ENCODE data around the gene ANP32E. TPM values are rescaled to one million over a fixed set of nuclear protein-coding genes. Genes with fewer than 3 reads are reported as not detected.

The ANP32E gene
- polyA plus RNA-seq, 3 donors: 6.0 to 33.2 (median 12.9) TPM

- H3K27ac ChIP-seq (ENCODE audit: low read depth, low read length): no peak overlapping the region
- WGBS, 3 donors: 85 to 86% (median 86%) methylated on average over 3 of the region's 3 CpGs
These were observed 52.9 kb downstream of the ANP32E start for GRCh38 chr1:150183061-150183460.

GRCh38 chr1:150182247-150182646, 53.7 kb downstream of the ANP32E start:
- H3K27ac ChIP-seq (ENCODE audit: low read depth, low read length): no peak overlapping the region
- 80 to 89% (median 86%) methylated on average over 11 of the region's 11 CpGs for WGBS, 3 donors

DNA sequence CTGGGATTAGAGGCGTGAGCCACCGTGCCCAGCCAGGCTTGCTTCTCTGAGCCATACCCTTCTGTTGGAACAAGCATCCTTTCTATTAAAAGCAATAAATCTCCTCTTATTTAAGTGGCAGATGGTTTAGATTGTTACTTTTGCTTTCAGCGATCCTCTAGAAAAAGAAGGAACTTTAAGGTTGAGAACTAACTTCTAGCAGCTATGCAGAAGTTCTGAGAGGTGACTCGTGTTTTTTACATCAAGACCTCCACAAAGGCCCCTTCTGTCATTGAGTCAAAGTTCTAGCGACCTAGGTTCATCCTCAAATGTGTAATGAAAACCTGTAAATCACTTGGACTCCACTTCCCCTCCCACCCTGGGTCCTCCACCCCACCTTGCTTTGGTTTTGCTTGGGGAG, 55.4 kb downstream of the ANP32E start:
- no peak overlapping the region for H3K27ac ChIP-seq (ENCODE audit: low read depth, low read length)
- 50 to 68% (median 62%) methylated on average over 5 of the region's 5 CpGs for WGBS, 3 donors

- 88 to 94% (median 89%) methylated on average over 7 of the region's 7 CpGs for WGBS, 3 donors
These were observed 56.0 kb downstream of the ANP32E start for GRCh38 chr1:150179867-150180266.

DNA sequence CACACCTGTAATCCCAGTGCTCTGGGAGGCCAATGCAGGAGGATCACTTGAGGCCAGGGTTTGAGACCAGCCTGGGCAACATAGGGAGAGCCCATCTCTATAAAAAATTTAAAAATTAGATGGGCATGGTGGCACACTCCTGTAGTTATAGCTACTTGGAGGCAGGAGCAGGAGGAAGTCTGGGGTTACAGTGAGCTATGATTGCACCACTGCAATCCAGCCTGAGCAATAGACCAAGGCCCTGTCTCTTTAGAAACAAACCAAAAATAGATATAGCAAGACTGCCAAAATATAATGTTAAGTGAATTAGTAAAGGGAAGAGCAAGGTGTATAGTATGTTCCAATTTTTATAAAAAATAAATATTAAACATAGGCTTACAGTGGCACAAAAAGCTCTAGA, 57.4 kb downstream of the ANP32E start:
- H3K27ac ChIP-seq (ENCODE audit: low read depth, low read length): no peak overlapping the region

More at GRCh38 chr1:150179867-150180266, 56.0 kb downstream of the ANP32E start:
- H3K27ac ChIP-seq (ENCODE audit: low read depth, low read length): no peak overlapping the region

DNA sequence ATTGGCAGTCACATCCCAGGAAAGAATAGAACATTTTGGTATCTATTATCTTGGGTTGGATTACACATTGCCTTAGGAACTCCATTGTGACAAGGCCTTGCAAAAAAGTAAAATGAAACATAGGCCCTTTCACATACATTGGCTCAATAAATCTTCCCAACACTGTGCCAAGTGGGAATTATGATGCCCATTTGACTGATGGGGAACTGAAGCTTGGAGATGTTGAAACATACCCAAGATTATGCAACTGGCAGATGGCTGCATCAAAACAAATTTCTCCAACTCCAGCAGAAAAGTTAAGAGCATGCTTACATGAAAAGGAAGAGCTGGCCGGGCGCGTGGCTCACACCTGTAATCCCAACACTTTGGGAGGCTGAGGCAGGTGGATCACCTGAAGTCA, 59.3 kb downstream of the ANP32E start:
- no peak overlapping the region for H3K27ac ChIP-seq (ENCODE audit: low read depth, low read length)
- WGBS, 3 donors: 41 to 94% (median 58%) methylated on average over 3 of the region's 3 CpGs

DNA sequence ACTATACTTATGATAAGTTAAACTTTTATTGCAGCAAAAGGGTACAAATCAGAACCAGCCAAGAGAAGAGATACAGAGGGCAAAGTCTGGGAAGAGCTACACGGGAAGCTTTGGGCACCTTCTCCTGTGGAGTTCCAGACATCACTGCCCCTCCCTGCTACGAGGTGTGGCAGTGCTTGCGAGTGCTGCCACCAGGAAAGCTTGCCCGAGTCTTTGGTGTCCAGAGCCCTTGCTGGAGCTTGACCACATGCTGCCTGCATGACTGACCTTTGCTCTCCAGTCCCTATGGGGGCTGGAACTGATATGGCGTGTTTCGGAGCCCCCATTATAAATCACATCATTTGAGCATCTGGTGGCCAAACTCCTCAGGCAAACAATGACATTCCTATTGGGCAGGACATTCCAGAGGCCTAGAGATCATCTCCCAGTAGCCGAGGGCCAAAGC, 62.7 kb downstream of the ANP32E start:
- WGBS, 3 donors: 68 to 85% (median 73%) methylated on average over 7 of the region's 7 CpGs
- no peak overlapping the region for H3K27ac ChIP-seq (ENCODE audit: low read depth, low read length)

DNA sequence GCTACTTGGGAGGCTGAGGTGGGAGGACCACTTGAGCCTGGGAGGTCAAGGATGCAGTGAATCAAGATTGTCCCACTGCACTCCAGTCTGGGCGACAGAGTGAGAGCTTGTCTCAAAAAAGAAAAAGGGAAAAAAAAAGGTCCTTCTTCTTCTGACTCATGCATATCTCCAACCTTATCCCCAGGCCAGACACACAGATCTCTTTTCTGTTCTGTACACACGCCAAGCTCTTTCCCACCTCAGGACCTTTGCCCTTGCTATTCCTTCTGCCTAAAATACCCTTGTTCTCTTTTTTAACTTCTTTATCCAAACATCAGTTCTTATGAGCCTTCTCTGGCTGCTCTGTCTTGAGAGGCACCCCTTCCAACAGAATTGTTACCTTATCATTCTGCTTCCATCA, 64.1 kb downstream of the ANP32E start:
- H3K27ac ChIP-seq (ENCODE audit: low read depth, low read length): no peak overlapping the region
- 88 to 94% (median 92%) methylated on average over 2 of the region's 2 CpGs for WGBS, 3 donors

GRCh38 chr1:150168960-150169601, 66.8 kb downstream of the ANP32E start:
- WGBS, 3 donors: 13 to 18% (median 13%) methylated on average over 6 of the region's 6 CpGs
- H3K27ac ChIP-seq (ENCODE audit: low read depth, low read length): no peak overlapping the region

Other genes starting within 250 kb of the ANP32E start
- 1 to 10 TPM; 2.4 to 8.2 (median 7.5) TPM for gene OTUD7B, start 225.4 kb downstream of the ANP32E start, polyA plus RNA-seq
- gene VPS45, start 168.3 kb downstream of the ANP32E start, polyA plus RNA-seq: 10 to 100 TPM in 2 of 3 donors, 1 to 10 TPM in 1; 9.6 to 22.4 (median 21.3) TPM
- gene PLEKHO1, start 86.2 kb downstream of the ANP32E start, polyA plus RNA-seq: 10 to 100 TPM in 2 of 3 donors, 1 to 10 TPM in 1; 4.1 to 39.6 (median 29.4) TPM
- under 1 TPM in 1 of 3 donors, not detected in 2; 0.03 TPM for gene CA14, start 21.7 kb upstream of the ANP32E start, polyA plus RNA-seq
- 100 to 1,000 TPM in 2 of 3 donors, 10 to 100 TPM in 1; 81.4 to 126 (median 106) TPM for gene APH1A, start 32.9 kb upstream of the ANP32E start, polyA plus RNA-seq
- gene C1orf54, start 36.7 kb upstream of the ANP32E start, polyA plus RNA-seq: 10 to 100 TPM in 2 of 3 donors, 1 to 10 TPM in 1; 2.2 to 50.5 (median 17.8) TPM
- gene CIART, start 46.4 kb upstream of the ANP32E start, polyA plus RNA-seq: 1 to 10 TPM; 1.8 to 2.2 (median 1.8) TPM
- 10 to 100 TPM; 33.0 to 93.9 (median 56.9) TPM for gene MRPS21, start 57.7 kb upstream of the ANP32E start, polyA plus RNA-seq
- 10 to 100 TPM; 22.0 to 35.8 (median 31.5) TPM for gene PRPF3, start 85.4 kb upstream of the ANP32E start, polyA plus RNA-seq
- gene RPRD2, start 128.0 kb upstream of the ANP32E start, polyA plus RNA-seq: 1 to 10 TPM; 6.7 to 8.7 (median 8.2) TPM